GM13976 (cell line): ENCODE results near the gene ZDHHC24.
A peak's percentile ranks its signal among the peaks of the same experiment; 100 is the strongest.
"Not testable (repeated sequence)": the region's sequence is repeated elsewhere in the genome, so short reads cannot be mapped to it uniquely, and the experiment has no call there.

ENCODE experiments used
- DNase-seq: peaks from one replicate; pipeline ENCODE4 v3.0.0; 2012; ENCODE audit warnings: low spot score
- in situ Hi-C: fragments of 300-500 bp; cut with MboI; formaldehyde crosslinking; loops from one replicate; pipeline ENCODE4 v1.12.0; 2022; ENCODE audit warnings: low sequenced_read_pairs, mixed read lengths, inconsistent platforms; ENCODE audit not compliant: unreplicated experiment
- TF ChIP-seq, protein P1 (sequence below): IDR thresholded peaks from 2 replicates; pipeline ENCODE4 v1.5.1; 2012; ENCODE audit warnings: borderline replicate concordance, mild to moderate bottlenecking; ENCODE audit not compliant: insufficient read depth; ENCODE audit errors: extremely low read depth, missing control alignments, control extremely low read depth

ZDHHC24 gene

DNA sequence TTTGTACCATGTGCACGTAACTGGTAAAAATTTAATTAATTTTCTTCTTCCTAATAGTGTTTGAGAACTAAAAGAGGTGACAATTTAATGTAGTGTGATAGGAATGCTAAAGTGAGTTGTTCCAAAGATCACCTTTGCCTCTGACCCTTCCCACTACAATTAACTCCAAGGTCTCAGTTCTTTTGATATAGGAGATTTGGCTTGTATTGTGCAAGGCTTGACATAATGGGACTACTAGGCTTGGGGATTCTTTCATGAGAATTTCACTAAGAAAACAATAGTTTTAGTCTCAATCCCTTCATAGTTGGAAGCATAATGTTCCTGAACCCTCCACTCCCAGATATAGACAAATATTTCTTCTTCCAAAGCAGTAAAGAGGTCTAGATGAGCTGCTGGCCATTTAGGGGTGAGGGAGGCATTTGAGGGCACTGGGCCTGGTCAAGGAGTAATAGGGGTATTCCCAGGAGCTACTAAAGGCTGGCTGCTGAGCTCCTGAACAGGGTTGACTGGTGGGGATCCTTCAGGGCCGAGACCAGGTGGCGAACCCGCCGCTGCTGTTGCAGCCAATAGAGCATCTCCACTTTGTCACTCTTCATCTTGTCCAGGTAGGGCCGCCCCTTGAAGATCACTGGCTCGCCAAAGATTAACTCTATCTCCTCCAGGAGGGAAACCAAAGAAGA is 44.3 kb upstream of the ZDHHC24 start:
- TF ChIP-seq, protein P1, sequence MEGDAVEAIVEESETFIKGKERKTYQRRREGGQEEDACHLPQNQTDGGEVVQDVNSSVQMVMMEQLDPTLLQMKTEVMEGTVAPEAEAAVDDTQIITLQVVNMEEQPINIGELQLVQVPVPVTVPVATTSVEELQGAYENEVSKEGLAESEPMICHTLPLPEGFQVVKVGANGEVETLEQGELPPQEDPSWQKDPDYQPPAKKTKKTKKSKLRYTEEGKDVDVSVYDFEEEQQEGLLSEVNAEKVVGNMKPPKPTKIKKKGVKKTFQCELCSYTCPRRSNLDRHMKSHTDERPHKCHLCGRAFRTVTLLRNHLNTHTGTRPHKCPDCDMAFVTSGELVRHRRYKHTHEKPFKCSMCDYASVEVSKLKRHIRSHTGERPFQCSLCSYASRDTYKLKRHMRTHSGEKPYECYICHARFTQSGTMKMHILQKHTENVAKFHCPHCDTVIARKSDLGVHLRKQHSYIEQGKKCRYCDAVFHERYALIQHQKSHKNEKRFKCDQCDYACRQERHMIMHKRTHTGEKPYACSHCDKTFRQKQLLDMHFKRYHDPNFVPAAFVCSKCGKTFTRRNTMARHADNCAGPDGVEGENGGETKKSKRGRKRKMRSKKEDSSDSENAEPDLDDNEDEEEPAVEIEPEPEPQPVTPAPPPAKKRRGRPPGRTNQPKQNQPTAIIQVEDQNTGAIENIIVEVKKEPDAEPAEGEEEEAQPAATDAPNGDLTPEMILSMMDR: no peak
- in situ Hi-C loops: no loop called here
- no peak for DNase-seq

DNA sequence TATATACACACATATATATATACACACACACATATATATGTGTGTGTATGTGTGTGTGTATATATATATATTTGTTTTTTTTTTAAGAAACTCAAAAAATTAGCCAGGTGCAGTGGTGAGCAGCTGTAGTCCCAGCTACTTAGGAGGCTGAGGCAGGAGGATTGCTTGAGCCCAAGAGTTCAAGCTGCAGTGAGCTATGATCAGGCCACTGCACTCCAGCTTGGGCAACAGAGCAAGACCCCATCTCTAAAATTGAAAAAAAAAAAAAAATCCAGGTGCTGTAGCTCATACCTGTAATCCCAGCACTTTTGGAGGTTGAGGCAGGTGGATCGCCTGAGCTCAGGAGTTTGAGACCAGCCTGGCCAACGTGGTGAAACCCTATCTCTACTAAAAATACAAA is 43.5 kb upstream of the ZDHHC24 start:
- DNase-seq, in situ Hi-C loops: not testable (repeated sequence)

DNA sequence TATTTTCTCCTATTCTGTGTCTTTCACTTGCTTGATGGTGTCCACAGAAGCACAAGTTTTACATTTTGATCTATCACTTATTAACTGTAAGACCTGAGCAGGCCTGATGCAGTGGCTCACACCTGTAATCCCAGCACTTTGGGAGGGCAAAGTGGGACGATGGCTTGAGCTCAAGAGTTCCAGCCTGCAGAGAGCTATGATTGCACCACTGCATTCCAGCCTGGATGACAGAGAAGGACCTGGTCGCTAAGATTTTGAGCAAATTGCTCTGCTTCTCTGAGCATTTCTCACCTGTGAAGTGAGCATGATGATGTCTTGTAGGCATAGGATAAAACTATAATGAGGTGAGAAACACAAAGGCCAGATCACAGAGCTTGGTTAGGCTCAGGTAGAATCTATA is 40.3 kb upstream of the ZDHHC24 start:
- in situ Hi-C loops: no loop called here
- TF ChIP-seq, protein P1: no peak
- DNase-seq: no peak

DNA sequence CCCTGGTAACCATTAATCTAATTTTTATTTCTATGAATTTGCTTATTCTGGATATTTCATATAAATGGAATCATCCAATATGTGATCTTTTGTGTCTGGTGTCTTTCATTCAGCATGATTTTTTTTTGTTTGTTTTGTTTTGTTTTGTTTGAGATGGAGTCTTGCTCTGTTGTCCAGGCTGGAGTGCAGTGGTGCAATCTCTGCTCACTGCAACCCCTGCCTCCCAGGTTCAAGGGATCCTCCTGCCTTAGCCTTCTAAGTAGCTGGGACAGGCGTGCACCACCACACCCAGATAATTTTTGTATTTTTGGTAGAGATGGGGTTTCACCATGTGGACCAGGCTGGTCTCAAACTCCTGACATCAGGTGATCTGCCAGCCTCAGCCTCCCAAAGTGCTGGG is 39.6 kb upstream of the ZDHHC24 start:
- in situ Hi-C loops, DNase-seq: not testable (repeated sequence)

DNA sequence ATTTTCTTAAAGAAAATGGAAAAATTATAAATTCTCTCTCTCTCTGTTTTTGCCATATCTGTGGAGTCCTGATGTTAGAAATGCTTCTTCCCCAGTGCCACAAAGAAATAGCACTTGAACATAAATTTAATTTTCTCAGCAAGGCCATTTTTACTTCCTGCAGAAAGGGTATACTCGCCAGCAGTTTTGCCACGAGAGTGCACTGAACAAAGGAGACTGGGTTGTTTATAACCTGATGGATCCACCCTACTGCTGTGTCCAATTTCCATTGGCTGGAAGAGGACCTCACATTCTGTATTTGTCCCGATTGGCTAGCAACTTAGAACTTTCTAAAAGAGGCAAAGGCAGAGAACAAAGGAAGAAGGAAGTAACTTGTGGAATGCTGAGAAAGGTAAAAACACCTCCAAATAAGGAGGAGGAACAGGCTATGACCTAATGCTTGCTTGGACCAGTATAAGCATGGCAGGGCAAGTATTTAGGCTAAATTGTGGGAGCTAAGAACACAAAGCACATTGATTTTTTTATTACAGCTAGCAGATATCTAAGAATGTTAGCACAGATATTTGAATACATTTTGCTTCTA is 36.8 kb upstream of the ZDHHC24 start:
- DNase-seq, in situ Hi-C loops: not testable (repeated sequence)

DNA sequence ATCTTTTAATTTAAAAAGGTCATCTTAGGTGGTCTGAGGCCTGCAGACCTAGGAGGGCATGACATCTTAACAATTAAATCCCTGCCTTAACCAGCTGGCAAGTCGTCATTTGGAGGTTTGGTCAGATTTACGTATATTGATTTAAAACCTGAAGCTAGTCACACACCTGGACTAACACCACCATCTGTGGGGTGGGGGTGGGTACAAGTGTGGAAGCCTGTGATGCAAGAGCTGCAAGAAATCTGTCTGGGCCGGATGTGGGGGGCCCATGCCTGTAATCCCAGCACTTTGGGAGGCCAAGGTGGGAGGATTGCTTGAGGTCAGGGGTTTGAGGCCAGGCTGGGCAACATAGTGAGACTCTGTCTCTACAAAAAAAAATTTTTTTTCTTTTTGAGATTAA is 35.4 kb upstream of the ZDHHC24 start:
- TF ChIP-seq, protein P1: no peak
- no peak for DNase-seq
- in situ Hi-C loops: no loop called here

DNA sequence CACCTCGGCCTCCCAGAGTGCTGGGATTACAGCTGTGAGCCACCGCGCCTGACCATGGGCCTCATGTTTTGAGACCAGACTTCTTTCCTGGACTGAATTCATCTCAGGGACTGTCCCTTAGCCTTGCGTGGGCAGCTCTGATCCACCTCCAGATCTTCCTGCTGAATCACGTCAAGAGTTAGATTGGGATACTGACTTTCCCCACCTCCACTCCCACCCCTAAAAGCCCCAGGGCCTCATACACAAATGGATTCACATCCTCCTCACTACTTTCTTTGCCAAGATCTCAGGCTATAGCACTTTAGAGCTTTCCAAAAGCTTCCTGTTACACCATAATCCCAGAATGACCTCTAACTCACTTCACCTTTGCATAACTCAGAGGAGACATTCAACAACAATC is 35.0 kb upstream of the ZDHHC24 start:
- in situ Hi-C loops: no loop called here
- TF ChIP-seq, protein P1: no peak
- DNase-seq: no peak

DNA sequence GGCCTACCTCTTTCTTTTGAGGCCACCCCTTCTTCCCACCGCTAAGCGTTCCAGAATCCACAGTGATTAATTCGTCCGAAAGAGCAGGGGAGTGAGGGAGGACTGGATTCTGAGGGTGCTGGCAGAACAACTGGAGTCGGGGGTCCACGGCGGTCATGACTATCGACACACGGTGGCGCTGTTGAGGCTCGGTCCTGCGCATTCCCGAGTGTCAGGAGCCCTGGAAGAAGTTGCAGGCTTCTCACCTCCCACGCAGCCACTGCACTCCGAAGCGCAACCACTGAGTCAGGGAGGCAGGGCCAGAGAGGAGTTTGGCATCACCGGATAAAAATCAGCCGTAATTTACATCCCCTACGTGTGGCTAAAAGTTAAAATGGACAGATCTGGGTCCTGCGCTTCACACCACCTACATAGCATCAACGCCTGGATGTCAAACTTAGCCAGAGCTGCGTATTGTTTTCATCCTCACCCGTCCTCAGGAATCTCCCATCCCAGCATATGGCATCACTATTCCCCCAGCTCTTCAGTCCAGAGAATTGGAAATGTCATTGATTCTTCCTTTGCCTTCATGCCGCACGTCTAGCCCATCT is 33.3 kb upstream of the ZDHHC24 start:
- TF ChIP-seq, protein P1: peak; percentile 82
- peak; percentile 88 for DNase-seq
- in situ Hi-C loops: no loop called here
